NT2/D1 (cell line): ENCODE data around the gene CD68.

Experiments used
- DNase-seq: peaks from one replicate; pipeline ENCODE4 v3.0.0-alpha.2; 2011; ENCODE audit warnings: low read depth, low spot score
- H3K27me3 ChIP-seq: 2 replicates; pipeline ENCODE4 v1.6.0; 2011; ENCODE audit warnings: mild to moderate bottlenecking; ENCODE audit not compliant: insufficient read length, insufficient read depth
- H3K36me3 ChIP-seq: 2 replicates; pipeline ENCODE4 v1.6.1; 2011; ENCODE audit warnings: mild to moderate bottlenecking, low read length, mixed read lengths; ENCODE audit not compliant: insufficient read depth, insufficient read length
- H3K4me1 ChIP-seq: 2 replicates; pipeline ENCODE4 v1.5.1; 2011; ENCODE audit not compliant: insufficient read depth, insufficient read length
- H3K4me3 ChIP-seq: 2 replicates; pipeline ENCODE4 v1.5.1; 2011; ENCODE audit warnings: low read depth; ENCODE audit not compliant: insufficient read length
- H3K9ac ChIP-seq: 2 replicates; pipeline ENCODE4 v1.6.0; 2011; ENCODE audit warnings: low read depth; ENCODE audit not compliant: insufficient read length
- H3K9me3 ChIP-seq: 2 replicates; pipeline ENCODE4 v1.5.1; 2011; ENCODE audit warnings: mild to moderate bottlenecking, low read length; ENCODE audit not compliant: insufficient read depth
- SUZ12 ChIP-seq: IDR thresholded peaks from 2 replicates; pipeline ENCODE4 v1.6.1; 2011; ENCODE audit not compliant: insufficient read length, insufficient read depth; ENCODE audit errors: extremely low read depth
- YY1 ChIP-seq: IDR thresholded peaks from 2 replicates; pipeline ENCODE4 v1.6.1; 2011; ENCODE audit not compliant: insufficient read length, insufficient read depth
- ZNF274 ChIP-seq: IDR thresholded peaks from 2 replicates; pipeline ENCODE4 v1.6.1; 2011; ENCODE audit warnings: mild to moderate bottlenecking, low read depth, low read length

Gene CD68

DNA sequence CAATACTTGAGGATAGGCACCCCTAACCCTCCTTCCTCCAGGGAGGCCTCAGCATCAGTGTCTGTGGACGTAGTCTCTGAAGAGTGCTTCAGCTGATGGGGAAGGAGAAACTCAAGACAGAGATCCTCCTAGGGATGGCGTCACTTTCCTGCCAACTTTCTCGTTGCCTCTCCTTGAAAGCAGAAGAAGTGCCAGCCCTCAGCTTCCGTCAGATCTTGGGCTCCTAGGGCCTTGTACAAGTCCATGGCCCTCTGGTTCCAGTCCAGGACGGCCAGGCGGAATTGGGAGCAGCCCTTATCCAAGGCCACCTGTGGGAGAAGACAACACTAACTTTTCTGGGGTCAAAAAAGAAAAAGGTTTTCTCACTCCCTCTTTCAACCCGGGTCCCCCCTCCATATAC, 46.9 kb downstream of the CD68 start:
- no peak for TF ChIP-seq ZNF274
- TF ChIP-seq YY1: no peak
- H3K36me3 ChIP-seq: peaks cover 2% of the 10 kb centered on the region
- no peaks in the 10 kb centered on the region for H3K9me3 ChIP-seq
- H3K9ac ChIP-seq: peak overlapping the region; percentile 91
- no peak for DNase-seq
- no peaks in the 10 kb centered on the region for H3K27me3 ChIP-seq
- no peaks in the 10 kb centered on the region for H3K4me1 ChIP-seq
- H3K4me3 ChIP-seq: peak overlapping the region; percentile 75

DNA sequence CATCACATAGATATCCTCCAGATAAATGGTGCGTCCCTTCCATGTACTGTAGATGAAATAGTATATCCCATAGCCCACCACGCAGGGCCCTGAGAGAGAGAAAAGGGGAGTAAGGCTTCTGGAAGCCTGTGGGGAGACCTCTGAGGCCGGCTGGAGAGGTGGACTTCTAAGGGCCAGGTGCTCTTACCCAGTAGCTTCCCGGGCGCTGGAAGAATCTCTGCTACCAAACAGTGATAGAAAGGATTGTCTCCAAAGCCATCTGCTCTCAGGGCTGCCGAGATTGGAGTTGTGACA, 47.5 kb downstream of the CD68 start:
- Histone ChIP-seq H3K9me3 (no peaks in the 10 kb centered on the region), H3K4me3 (peak overlapping the region; percentile 75), H3K36me3 (peaks cover 2% of the 10 kb centered on the region), H3K4me1 (no peaks in the 10 kb centered on the region), H3K27me3 (no peaks in the 10 kb centered on the region), H3K9ac (peak overlapping the region; percentile 91)
- DNase-seq: no peak
- no peak for TF ChIP-seq YY1
- no peak for TF ChIP-seq SUZ12
- TF ChIP-seq ZNF274: no peak

GRCh38 chr17:7627250-7628121, 48.0 kb downstream of the CD68 start, which contains the start of gene SAT2:
TSS of gene SAT2 (minus strand) at chr17:7627821. CDS start at chr17:7627635, 186 bp downstream.
- Histone ChIP-seq H3K36me3 (peaks cover 2% of the 10 kb centered on the region), H3K4me3 (peak within 1 kb of the TSS; percentile 75), H3K9me3 (no peaks in the 10 kb centered on the region), H3K9ac (peak within 1 kb of the TSS; percentile 91), H3K27me3 (no peaks in the 10 kb centered on the region), H3K4me1 (no peaks in the 10 kb centered on the region)
- TF ChIP-seq SUZ12: no peak
- no peak for TF ChIP-seq ZNF274
- no peak for TF ChIP-seq YY1
- peak; percentile 89 for DNase-seq

GRCh38 chr17:7629939-7630571, 50.6 kb downstream of the CD68 start, which contains the start of gene SHBG:
TSS of gene SHBG (plus strand) at chr17:7630135. CDS start at chr17:7630173, 38 bp downstream.
- Histone ChIP-seq H3K9ac (no peak within 1 kb of the TSS), H3K36me3 (peaks cover 2% of the 10 kb centered on the region), H3K27me3 (no peaks in the 10 kb centered on the region), H3K4me1 (peaks cover 2% of the 10 kb centered on the region), H3K9me3 (no peaks in the 10 kb centered on the region), H3K4me3 (no peak within 1 kb of the TSS)
- no peak for DNase-seq
- no peak for TF ChIP-seq YY1
- TF ChIP-seq ZNF274: no peak
- TF ChIP-seq SUZ12: no peak
